ENCODE measurements around the gene DNA2. TPM values are rescaled to one million over a fixed set of nuclear protein-coding genes. Genes with fewer than 3 reads are reported as not detected.
A peak's percentile ranks its signal among the peaks of the same experiment; 100 is the strongest.

DNA2 gene
- total and polyA plus RNA-seq, 10 donors = 1.4 to 13.6 (median 6.7) TPM

- no peak for TF ChIP-seq POLR2A (IDR thresholded peaks at IDR 0.05)
- no peak for TF ChIP-seq POLR2AphosphoS5 (IDR thresholded peaks at IDR 0.05)
- no peak for TF ChIP-seq CTCF (IDR thresholded peaks at IDR 0.05 in 8 of 11, conservative IDR thresholded peaks at IDR 0.05 in 3 of 11)
- H3K36me3 ChIP-seq = peaks cover 0 to 82% (median 1%) of the 10 kb centered on the region in 6 donors
- WGBS, 5 donors = 91 to 99% (median 98%) methylated on average over 3 of the region's 3 CpGs
These were observed 52.4 kb downstream of the DNA2 start for GRCh38 chr10:68419376-68419775.

GRCh38 chr10:68408898-68409518 lies 62.8 kb downstream of the DNA2 start:
- H3K36me3 ChIP-seq = no peaks in the 10 kb centered on the region
- H3K27me3 ChIP-seq (replicated peaks in 1 of 7) = no peaks in the 10 kb centered on the region
- WGBS, 5 donors = 87 to 98% (median 91%) methylated on average over 2 of the region's 2 CpGs
- H3K27ac ChIP-seq = no peak overlapping the region
- intact Hi-C loops (cut with DNase I; ENCODE audit: low total_unique reads) = no loop called here
- H3K9me3 ChIP-seq = no peaks in the 10 kb centered on the region
- DNase-seq = no peak
- no peak overlapping the region for H3K4me3 ChIP-seq
- TF ChIP-seq POLR2AphosphoS5 (IDR thresholded peaks at IDR 0.05) = no peak
- TF ChIP-seq CTCF (IDR thresholded peaks at IDR 0.05 in 8 of 11, conservative IDR thresholded peaks at IDR 0.05 in 3 of 11) = no peak
- TF ChIP-seq POLR2A (IDR thresholded peaks at IDR 0.05) = no peak
- peaks cover 0 to 29% (median 14%) of the 10 kb centered on the region in 6 donors for H3K4me1 ChIP-seq

More at GRCh38 chr10:68419376-68419775, 52.4 kb downstream of the DNA2 start:
- H3K27ac ChIP-seq = no peak overlapping the region
- H3K9me3 ChIP-seq = no peaks in the 10 kb centered on the region
- intact Hi-C loops (cut with DNase I; ENCODE audit: low total_unique reads) = no loop called here
- no peaks in the 10 kb centered on the region for H3K27me3 ChIP-seq (replicated peaks in 1 of 7)
- no peak overlapping the region for H3K4me3 ChIP-seq
- no peaks in the 10 kb centered on the region for H3K4me1 ChIP-seq
- DNase-seq = no peak

GRCh38 chr10:68406815-68407548 lies 64.8 kb downstream of the DNA2 start, which contains the start of gene RUFY2:
Gene RUFY2, minus strand, starts transcription at chr10:68407277. Its CDS starts 88 bp downstream, at chr10:68407189.
- H3K4me1 ChIP-seq = peaks cover 0 to 47% (median 14%) of the 10 kb centered on the region in 6 donors
- H3K36me3 ChIP-seq = no peaks in the 10 kb centered on the region
- peak within 1 kb of the TSS; percentile 76 to 98 (median 93) for H3K4me3 ChIP-seq
- no peaks in the 10 kb centered on the region for H3K27me3 ChIP-seq (replicated peaks in 1 of 7)
- peak within 1 kb of the TSS; percentile 88 to 94 (median 91) for H3K27ac ChIP-seq
- no peaks in the 10 kb centered on the region for H3K9me3 ChIP-seq
- WGBS, 5 donors = 0 to 2% (median 1%) methylated on average over 12 to 79 of the region's 79 CpGs
- TF ChIP-seq CTCF (IDR thresholded peaks at IDR 0.05 in 8 of 11, conservative IDR thresholded peaks at IDR 0.05 in 3 of 11) = peak in 10 of 11 experiments; percentile 19 to 96 (median 84)
- no peak for TF ChIP-seq POLR2A (IDR thresholded peaks at IDR 0.05)
- peak; percentile 77 to 85 (median 79) for TF ChIP-seq POLR2AphosphoS5 (IDR thresholded peaks at IDR 0.05)
- DNase-seq = peak; percentile 96
- intact Hi-C loops (cut with DNase I; ENCODE audit: low total_unique reads) = no loop called here

All from spleen (tissue), 11 donors.